Mesenchymal stem cell (in vitro differentiated cells and primary cell): ENCODE data around the gene GUCA2A.

ENCODE experiments used
- DNase-seq: peaks from one replicate; pipeline ENCODE4 v3.0.0-alpha.2; 2013
- H2AFZ ChIP-seq: one replicate; pipeline ENCODE4 v1.6.1; 2013; ENCODE audit warnings: low read depth, mild to moderate bottlenecking, control low read depth, inconsistent platforms, low read length, moderate library complexity
- H2AK5ac ChIP-seq: 2 replicates; pipeline ENCODE4 v1.6.1; 2013; ENCODE audit warnings: low read length, moderate library complexity, mild to moderate bottlenecking, inconsistent platforms; ENCODE audit not compliant: severe bottlenecking
- H2BK120ac ChIP-seq: one replicate; pipeline ENCODE4 v1.6.1; 2013; ENCODE audit warnings: low read depth, mild to moderate bottlenecking, inconsistent platforms, low read length, moderate library complexity
- H2BK12ac ChIP-seq, 2 experiments: one replicate each; pipeline ENCODE4 v1.6.1; 2013; ENCODE audit warnings: inconsistent platforms in 2 of 2, low read length in 2 of 2, mild to moderate bottlenecking in 2 of 2, moderate library complexity in 2 of 2, control low read depth in 1 of 2
- H2BK15ac ChIP-seq: one replicate; pipeline ENCODE4 v1.6.1; 2013; ENCODE audit warnings: mild to moderate bottlenecking, low read depth, inconsistent platforms; ENCODE audit not compliant: poor library complexity, severe bottlenecking
- H2BK5ac ChIP-seq: 2 replicates; pipeline ENCODE4 v1.6.1; 2013; ENCODE audit warnings: low read depth, mild to moderate bottlenecking, low read length, control low read depth, inconsistent platforms; ENCODE audit not compliant: poor library complexity, severe bottlenecking
- H3K14ac ChIP-seq, 2 experiments: one replicate each; pipeline ENCODE4 v1.6.1; 2013; ENCODE audit warnings: inconsistent platforms in 2 of 2, low read length in 2 of 2, control low read depth in 1 of 2, mild to moderate bottlenecking in 1 of 2, moderate library complexity in 1 of 2
- H3K18ac ChIP-seq, 2 experiments: one replicate each; pipeline ENCODE4 v1.6.1; 2013; ENCODE audit warnings: inconsistent platforms in 2 of 2, low read length in 2 of 2, control low read depth in 1 of 2, low read depth in 1 of 2, mild to moderate bottlenecking in 1 of 2
- H3K23ac ChIP-seq, 2 experiments: one replicate each; pipeline ENCODE4 v1.6.1; 2013; ENCODE audit warnings: inconsistent platforms in 2 of 2, low read length in 2 of 2, mild to moderate bottlenecking in 2 of 2, moderate library complexity in 2 of 2, control low read depth in 1 of 2
- H3K27ac ChIP-seq: 2 replicates; pipeline ENCODE4 v1.5.1; 2013; ENCODE audit warnings: mild to moderate bottlenecking, moderate library complexity, low read length, control low read depth, inconsistent platforms; ENCODE audit not compliant: poor library complexity, severe bottlenecking
- H3K27me3 ChIP-seq, 2 experiments: 2 replicates each; pipeline versions ENCODE4 v1.6.1 to v1.7.0; 2013; ENCODE audit warnings: low read length in 2 of 2, mild to moderate bottlenecking in 2 of 2, moderate library complexity in 2 of 2, control low read depth in 1 of 2, inconsistent platforms in 1 of 2; ENCODE audit not compliant: control insufficient read depth in 1 of 2, insufficient read depth in 1 of 2
- H3K36me3 ChIP-seq, 2 experiments: 2 replicates each; pipeline versions ENCODE4 v1.6.1 to v1.7.0; 2013; ENCODE audit warnings: low read length in 2 of 2, control low read depth in 1 of 2, inconsistent platforms in 1 of 2, low read depth in 1 of 2, mild to moderate bottlenecking in 1 of 2; ENCODE audit not compliant: insufficient read depth in 2 of 2, control insufficient read depth in 1 of 2
- H3K4ac ChIP-seq, 2 experiments: one replicate each; pipeline ENCODE4 v1.6.1; 2013; ENCODE audit warnings: inconsistent platforms in 2 of 2, low read length in 2 of 2, mild to moderate bottlenecking in 2 of 2, moderate library complexity in 2 of 2, control low read depth in 1 of 2, low read depth in 1 of 2
- H3K4me1 ChIP-seq: 2 replicates; pipeline ENCODE4 v1.6.1; 2013; ENCODE audit warnings: low read depth, low read length, control low read depth; ENCODE audit not compliant: control insufficient read depth, insufficient read depth
- H3K4me2 ChIP-seq: 2 replicates; pipeline ENCODE4 v1.6.1; 2013; ENCODE audit warnings: low read length, mild to moderate bottlenecking, inconsistent platforms; ENCODE audit not compliant: poor library complexity, severe bottlenecking
- H3K4me3 ChIP-seq, 2 experiments: 2 replicates each; pipeline versions ENCODE4 v1.5.1 to v1.7.0; 2013; ENCODE audit warnings: low read length in 2 of 2, mild to moderate bottlenecking in 2 of 2, control low read depth in 1 of 2, low read depth in 1 of 2; ENCODE audit not compliant: insufficient read depth in 1 of 2
- H3K79me1 ChIP-seq: replicated peaks from 2 replicates; pipeline ENCODE4 v1.6.1; 2013; ENCODE audit warnings: mild to moderate bottlenecking, control low read depth, low read length, inconsistent platforms; ENCODE audit not compliant: poor library complexity, severe bottlenecking
- H3K9ac ChIP-seq: 2 replicates; pipeline ENCODE4 v1.7.0; 2013; ENCODE audit warnings: mild to moderate bottlenecking, low read length, moderate library complexity
- H3K9me3 ChIP-seq: 2 replicates; pipeline ENCODE4 v1.7.0; 2013; ENCODE audit warnings: mild to moderate bottlenecking, low read length; ENCODE audit not compliant: control insufficient read depth
- H4K8ac ChIP-seq: one replicate; pipeline ENCODE4 v1.6.1; 2013; ENCODE audit warnings: inconsistent platforms, mild to moderate bottlenecking, low read length, moderate library complexity
- H4K91ac ChIP-seq: one replicate; pipeline ENCODE4 v1.6.1; 2013; ENCODE audit warnings: mild to moderate bottlenecking, low read length, inconsistent platforms
- WGBS: methylation state at CpG from one replicate; pipeline ENCODE4 v1.1.7; 2013; ENCODE audit warnings: mixed read lengths; 5-methylcytosine and 5-hydroxymethylcytosine counted together

Gene GUCA2A

GRCh38 chr1:42142894-42143675, 21.5 kb downstream of the GUCA2A start:
- Histone ChIP-seq H3K4ac (no peak overlapping the region), H2AFZ (no peak overlapping the region), H3K4me2 (no peak overlapping the region), H3K18ac (no peak overlapping the region), H3K4me3 (no peak overlapping the region), H2AK5ac (no peak overlapping the region), H4K8ac (no peak overlapping the region), H3K4me1 (no peaks in the 10 kb centered on the region), H3K14ac (peak overlapping the region in 1 of 2 experiments; percentile 26), H3K9ac (no peak overlapping the region), H2BK120ac (no peak overlapping the region), H2BK15ac (no peak overlapping the region), H4K91ac (no peak overlapping the region), H3K36me3 (no peaks in the 10 kb centered on the region), H3K27me3 (peaks cover 47 to 85% of the 10 kb centered on the region in 2 experiments), H2BK12ac (no peak overlapping the region), H3K23ac (no peak overlapping the region), H3K27ac (no peak overlapping the region), H3K79me1 (no peaks in the 10 kb centered on the region), H2BK5ac (no peak overlapping the region), H3K9me3 (no peaks in the 10 kb centered on the region)
- 70% methylated on average over 3 of the region's 4 CpGs for WGBS
- DNase-seq: no peak

GRCh38 chr1:42141978-42142377, 22.6 kb downstream of the GUCA2A start:
- H4K91ac ChIP-seq: no peak overlapping the region
- no peak overlapping the region for H3K4me2 ChIP-seq
- no peak overlapping the region for H3K4ac ChIP-seq
- H3K36me3 ChIP-seq: no peaks in the 10 kb centered on the region
- no peak overlapping the region for H3K23ac ChIP-seq
- peaks cover 2% of the 10 kb centered on the region for H3K4me1 ChIP-seq
- 89% methylated on average over 5 of the region's 5 CpGs for WGBS
- H3K27me3 ChIP-seq: peaks cover 40 to 85% of the 10 kb centered on the region in 2 experiments
- no peaks in the 10 kb centered on the region for H3K9me3 ChIP-seq
- H4K8ac ChIP-seq: no peak overlapping the region
- H2BK15ac ChIP-seq: no peak overlapping the region
- H3K79me1 ChIP-seq: no peaks in the 10 kb centered on the region
- H3K9ac ChIP-seq: no peak overlapping the region
- no peak overlapping the region for H3K18ac ChIP-seq
- no peak overlapping the region for H3K27ac ChIP-seq
- no peak for DNase-seq
- H3K14ac ChIP-seq: no peak overlapping the region
- no peak overlapping the region for H2BK120ac ChIP-seq
- no peak overlapping the region for H2AFZ ChIP-seq
- no peak overlapping the region for H3K4me3 ChIP-seq
- no peak overlapping the region for H2AK5ac ChIP-seq
- H2BK5ac ChIP-seq: no peak overlapping the region
- no peak overlapping the region for H2BK12ac ChIP-seq

GRCh38 chr1:42140191-42140590, 24.4 kb downstream of the GUCA2A start:
- H3K9me3 ChIP-seq: no peaks in the 10 kb centered on the region
- no peak overlapping the region for H3K4me3 ChIP-seq
- no peak overlapping the region for H2BK5ac ChIP-seq
- no peak overlapping the region for H3K9ac ChIP-seq
- no peak overlapping the region for H2BK12ac ChIP-seq
- DNase-seq: no peak
- no peak overlapping the region for H3K23ac ChIP-seq
- peaks cover 43 to 82% of the 10 kb centered on the region in 2 experiments for H3K27me3 ChIP-seq
- H2BK15ac ChIP-seq: no peak overlapping the region
- no peak overlapping the region for H2BK120ac ChIP-seq
- no peak overlapping the region for H3K27ac ChIP-seq
- no peak overlapping the region for H2AK5ac ChIP-seq
- no peak overlapping the region for H3K4me2 ChIP-seq
- no peak overlapping the region for H3K18ac ChIP-seq
- H4K8ac ChIP-seq: no peak overlapping the region
- H4K91ac ChIP-seq: no peak overlapping the region
- peaks cover 2% of the 10 kb centered on the region for H3K4me1 ChIP-seq
- no peaks in the 10 kb centered on the region for H3K79me1 ChIP-seq
- H2AFZ ChIP-seq: no peak overlapping the region
- no peaks in the 10 kb centered on the region for H3K36me3 ChIP-seq
- H3K14ac ChIP-seq: no peak overlapping the region
- WGBS: 85% methylated on average over 1 of the region's 2 CpGs
- no peak overlapping the region for H3K4ac ChIP-seq

- Histone ChIP-seq H2BK15ac (no peak overlapping the region), H2AK5ac (no peak overlapping the region), H3K18ac (no peak overlapping the region), H4K8ac (no peak overlapping the region), H3K23ac (no peak overlapping the region), H2BK120ac (no peak overlapping the region), H3K4ac (no peak overlapping the region), H3K14ac (no peak overlapping the region), H3K4me2 (no peak overlapping the region), H3K27me3 (peaks cover 40 to 77% of the 10 kb centered on the region in 2 experiments), H3K27ac (no peak overlapping the region), H2AFZ (no peak overlapping the region), H3K4me1 (peaks cover 2% of the 10 kb centered on the region), H3K9me3 (no peaks in the 10 kb centered on the region), H3K9ac (no peak overlapping the region), H3K4me3 (no peak overlapping the region), H2BK5ac (no peak overlapping the region), H3K79me1 (no peaks in the 10 kb centered on the region), H4K91ac (no peak overlapping the region), H3K36me3 (no peaks in the 10 kb centered on the region), H2BK12ac (no peak overlapping the region)
- WGBS: 100% methylated on average over 3 of the region's 3 CpGs
- no peak for DNase-seq
These were observed 25.1 kb downstream of the GUCA2A start for GRCh38 chr1:42139444-42139843.
